ENCODE data around the gene TC2N.

GRCh38 chr14:91896419-91896818 lies 29.1 kb upstream of the TC2N start:
- TF ChIP-seq, protein P1, sequence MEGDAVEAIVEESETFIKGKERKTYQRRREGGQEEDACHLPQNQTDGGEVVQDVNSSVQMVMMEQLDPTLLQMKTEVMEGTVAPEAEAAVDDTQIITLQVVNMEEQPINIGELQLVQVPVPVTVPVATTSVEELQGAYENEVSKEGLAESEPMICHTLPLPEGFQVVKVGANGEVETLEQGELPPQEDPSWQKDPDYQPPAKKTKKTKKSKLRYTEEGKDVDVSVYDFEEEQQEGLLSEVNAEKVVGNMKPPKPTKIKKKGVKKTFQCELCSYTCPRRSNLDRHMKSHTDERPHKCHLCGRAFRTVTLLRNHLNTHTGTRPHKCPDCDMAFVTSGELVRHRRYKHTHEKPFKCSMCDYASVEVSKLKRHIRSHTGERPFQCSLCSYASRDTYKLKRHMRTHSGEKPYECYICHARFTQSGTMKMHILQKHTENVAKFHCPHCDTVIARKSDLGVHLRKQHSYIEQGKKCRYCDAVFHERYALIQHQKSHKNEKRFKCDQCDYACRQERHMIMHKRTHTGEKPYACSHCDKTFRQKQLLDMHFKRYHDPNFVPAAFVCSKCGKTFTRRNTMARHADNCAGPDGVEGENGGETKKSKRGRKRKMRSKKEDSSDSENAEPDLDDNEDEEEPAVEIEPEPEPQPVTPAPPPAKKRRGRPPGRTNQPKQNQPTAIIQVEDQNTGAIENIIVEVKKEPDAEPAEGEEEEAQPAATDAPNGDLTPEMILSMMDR (IDR thresholded peaks at IDR 0.05) = no peak
- TF ChIP-seq POLR2A (IDR thresholded peaks at IDR 0.05) (no peak), POLR2AphosphoS5 (IDR thresholded peaks at IDR 0.05) (no peak)
